ENCODE measurements around the gene RNF19B. TPM values are rescaled to one million over a fixed set of nuclear protein-coding genes. Genes with fewer than 3 reads are reported as not detected.

The RNF19B gene
- total and polyA plus RNA-seq, 2 of the 8 experiments (the other 6 are each of a cell fraction or from before 2014, with no cell fraction given), result 9.2 to 11.2 TPM

GRCh38 chr1:32949519-32949918 lies 15.1 kb downstream of the RNF19B start:
- H3K4me2 ChIP-seq (ENCODE audit: insufficient read depth in 1 of 2, low read depth in 2 of 2, low read length in 2 of 2), result no peak overlapping the region
- no peak overlapping the region for H4K5ac ChIP-seq (ENCODE audit: insufficient read length, low read depth, low read length)
- no peaks in the 10 kb centered on the region for H3K23me2 ChIP-seq (ENCODE audit: low read depth, low read length)
- no peak overlapping the region for H3K27ac ChIP-seq (ENCODE audit: low read depth, low read length)
- DNase-seq (ENCODE audit: low read depth in 1 of 2, low spot score in 2 of 2), result no peak
- no peak overlapping the region for H2BK15ac ChIP-seq (ENCODE audit: low read length)
- WGBS, 2 experiments (ENCODE audit: extremely low coverage in 1 of 2, insufficient coverage in 1 of 2, insufficient read length in 1 of 2, insufficient replicate concordance in 2 of 2, low coverage in 1 of 2, low lambda C conversion rate in 2 of 2, missing lambda C conversion rate in 1 of 2), result 96% methylated on average over 5 of the region's 5 CpGs; no CpG with 5 or more reads in 1 of the 2 experiments
- no peak overlapping the region for H2BK20ac ChIP-seq (ENCODE audit: low read length)
- H4K91ac ChIP-seq (replicated peaks; ENCODE audit: insufficient read length, low read length), result no peak overlapping the region
- H2BK12ac ChIP-seq (ENCODE audit: low read depth, low read length), result no peak overlapping the region
- no peak overlapping the region for H4K8ac ChIP-seq (ENCODE audit: extremely low read depth, insufficient read depth, low read length)
- H2AFZ ChIP-seq (ENCODE audit: low read length), result no peak overlapping the region
- no peak overlapping the region for H3K9ac ChIP-seq (replicated peaks in 1 of 4; ENCODE audit: extremely low read depth in 1 of 4, low read depth in 3 of 4, low read length in 3 of 4)
- peaks cover 0 to 4% of the 10 kb centered on the region in 2 experiments; a peak in 1 of 4 replicates for H3K79me2 ChIP-seq (ENCODE audit: control insufficient read depth in 1 of 2, insufficient read depth in 2 of 2, low read length in 2 of 2)
- TF ChIP-seq SP1 (IDR thresholded peaks at IDR 0.05; ENCODE audit: low read depth, low read length), result no peak
- no peak for TF ChIP-seq SAP30 (IDR thresholded peaks at IDR 0.05; ENCODE audit: insufficient read depth, insufficient replicate concordance, low read length)
- no peak for TF ChIP-seq CEBPB (IDR thresholded peaks at IDR 0.05; ENCODE audit: low read depth, low read length)
- no peak overlapping the region for H2BK120ac ChIP-seq (replicated peaks; ENCODE audit: low read depth, low read length)
- peaks cover 0 to 2% of the 10 kb centered on the region in 2 experiments for H4K20me1 ChIP-seq (replicated peaks in 1 of 2; ENCODE audit: control insufficient read depth in 1 of 2, insufficient read depth in 2 of 2, low read length in 2 of 2)
- no peaks in the 10 kb centered on the region; the same call in 1 of the 2 replicates for H3K79me1 ChIP-seq (ENCODE audit: low read depth, low read length)
- H3K4me1 ChIP-seq (replicated peaks in 1 of 4; ENCODE audit: control insufficient read depth in 3 of 4, insufficient read depth in 4 of 4, low read length in 3 of 4), result no peaks in the 10 kb centered on the region; a peak in 1 of 7 replicates
- peaks cover 0 to 9% (median 2%) of the 10 kb centered on the region in 4 experiments; a peak in 4 of 8 replicates for H3K36me3 ChIP-seq (ENCODE audit: control insufficient read depth in 2 of 4, insufficient read depth in 4 of 4, low read length in 3 of 4)
- H3K23ac ChIP-seq (ENCODE audit: insufficient read length), result no peak overlapping the region
- H3K4me3 ChIP-seq (ENCODE audit: extremely low read depth in 1 of 4, insufficient read depth in 2 of 4, low read depth in 3 of 4, low read length in 4 of 4), result no peak overlapping the region
- no peak overlapping the region for H3K4ac ChIP-seq (replicated peaks; ENCODE audit: insufficient read length, low read depth, low read length)
- H3K14ac ChIP-seq (ENCODE audit: insufficient read length), result no peak overlapping the region
- H2BK5ac ChIP-seq (ENCODE audit: low read depth, low read length), result no peak overlapping the region
- H3K27me3 ChIP-seq (replicated peaks in 1 of 4; ENCODE audit: control insufficient read depth in 3 of 4, extremely low read depth in 1 of 4, insufficient read depth in 3 of 4, low read length in 3 of 4), result no peaks in the 10 kb centered on the region
- H3K56ac ChIP-seq (replicated peaks; ENCODE audit: insufficient read length, low read depth, low read length), result no peak overlapping the region
- POLR2A ChIA-PET (ENCODE audit: partially characterized antibody), result interaction anchor here (0.6 kb wide), 1 partner anchor 20 kb away, joined by 3 read pairs; no protein-coding TSS in a partner anchor
- no peaks in the 10 kb centered on the region for H3K9me3 ChIP-seq (ENCODE audit: insufficient read depth in 2 of 2, low read depth in 1 of 2, low read length in 1 of 2)
- no peak overlapping the region for H3K18ac ChIP-seq (ENCODE audit: extremely low read depth, low read length)
- CTCF ChIA-PET (ENCODE audit: partially characterized antibody), result interaction anchor here (1.1 to 2.3 kb wide), 3 partner anchors 12 to 58 kb away, joined by 3 to 9 read pairs (median 3); no protein-coding TSS in a partner anchor
- FAIRE-seq, result no peak
- no peak overlapping the region for H2AK5ac ChIP-seq (ENCODE audit: low read depth, low read length)
